Effector CD4-positive, alpha-beta T cell (primary cell): ENCODE results near the gene GAL3ST2.
"Not testable (repeated sequence)": the region's sequence is repeated elsewhere in the genome, so short reads cannot be mapped to it uniquely, and the experiment has no call there.

Source experiments
- DNase-seq: peaks from one replicate; pipeline ENCODE4 v3.0.0-alpha.2; 2020

The GAL3ST2 gene

GRCh38 chr2:241810307-241811200 lies 33.9 kb downstream of the GAL3ST2 start:
- DNase-seq: no peak

GRCh38 chr2:241811201-241811951 lies 34.8 kb downstream of the GAL3ST2 start:
- no peak for DNase-seq

- no peak for DNase-seq
These were observed 35.5 kb downstream of the GAL3ST2 start for GRCh38 chr2:241811952-241812729.

GRCh38 chr2:241812730-241813643 lies 36.4 kb downstream of the GAL3ST2 start:
- DNase-seq: no peak

- no peak for DNase-seq
These were observed 37.2 kb downstream of the GAL3ST2 start for GRCh38 chr2:241813644-241814392.

- no peak for DNase-seq
These were observed 37.7 kb downstream of the GAL3ST2 start for GRCh38 chr2:241814393-241814642.

GRCh38 chr2:241814643-241815476 lies 38.2 kb downstream of the GAL3ST2 start:
- no peak for DNase-seq

GRCh38 chr2:241815477-241816430 lies 39.1 kb downstream of the GAL3ST2 start:
- DNase-seq: no peak

GRCh38 chr2:241816431-241817121 lies 40.0 kb downstream of the GAL3ST2 start:
- DNase-seq: no peak

- DNase-seq: no peak
These were observed 40.7 kb downstream of the GAL3ST2 start for GRCh38 chr2:241817126-241817820.

- DNase-seq: not testable (repeated sequence)
These were observed 41.2 kb downstream of the GAL3ST2 start for GRCh38 chr2:241817821-241818215.

GRCh38 chr2:241818229-241818942 lies 41.8 kb downstream of the GAL3ST2 start:
- DNase-seq: no peak

GRCh38 chr2:241818943-241819270 lies 42.3 kb downstream of the GAL3ST2 start:
- no peak for DNase-seq

- DNase-seq: not testable (repeated sequence)
These were observed 43.5 kb downstream of the GAL3ST2 start for GRCh38 chr2:241819947-241820624.

GRCh38 chr2:241820625-241821384 lies 44.2 kb downstream of the GAL3ST2 start:
- no peak for DNase-seq
